ENCODE data around the gene MED7. TPM values are rescaled to one million over a fixed set of nuclear protein-coding genes. Genes with fewer than 3 reads are reported as not detected.

MED7 gene
- total and polyA plus RNA-seq, 2 of the 4 experiments (the other 2 are of a cell fraction), result 8.6 to 9.0 TPM

DNA sequence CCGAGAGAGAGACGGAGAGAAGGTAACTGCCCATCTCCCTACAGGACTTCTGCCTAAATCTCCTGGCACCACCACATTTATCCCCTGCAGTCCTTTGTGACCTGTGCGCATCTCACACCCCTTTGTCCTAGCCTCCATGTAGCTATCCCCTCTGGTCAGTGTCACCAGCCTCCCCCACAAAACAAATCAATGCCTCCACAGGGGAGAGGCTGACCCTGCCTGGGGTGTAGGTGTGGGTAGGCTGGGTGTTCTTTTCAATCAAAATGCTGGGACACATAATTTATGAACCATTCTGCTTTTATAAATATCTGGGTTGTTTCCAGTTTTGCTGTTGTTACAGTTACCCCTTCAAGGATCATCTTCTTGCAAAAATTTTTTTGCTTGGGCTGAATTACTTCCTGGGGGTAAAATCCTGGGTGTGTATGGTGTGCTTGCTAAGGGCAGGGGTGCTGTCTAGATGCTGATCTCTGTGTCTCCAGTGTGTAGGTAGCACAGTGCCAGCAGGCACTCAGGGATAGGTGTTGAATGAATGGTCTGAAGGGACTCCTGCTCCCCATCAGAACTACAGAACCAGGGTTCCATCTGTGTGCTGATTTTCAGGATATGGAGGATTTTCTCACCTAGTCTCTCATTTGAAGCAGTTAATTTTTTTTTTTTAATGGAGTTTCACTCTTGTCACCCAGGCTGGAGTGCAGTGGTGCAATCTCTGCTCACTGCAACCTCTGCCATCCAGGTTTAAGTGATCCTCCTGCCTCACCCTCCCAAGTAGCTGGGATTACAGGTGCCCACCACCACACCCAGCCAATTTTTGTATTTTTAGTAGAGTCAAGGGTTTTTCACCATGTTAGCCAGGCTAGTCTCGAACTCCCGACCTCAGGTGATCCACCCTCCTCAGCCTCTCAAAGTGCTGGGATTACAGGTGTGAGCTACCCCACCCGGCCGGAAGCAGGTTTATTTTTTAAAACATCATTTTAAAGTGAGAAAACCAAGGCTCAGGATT is 23.8 kb upstream of the MED7 start, which contains the start of gene GARIN3 (continued):
- TF ChIP-seq FOS (IDR thresholded peaks at IDR 0.05; ENCODE audit: low read depth, low read length), result no peak

DNA sequence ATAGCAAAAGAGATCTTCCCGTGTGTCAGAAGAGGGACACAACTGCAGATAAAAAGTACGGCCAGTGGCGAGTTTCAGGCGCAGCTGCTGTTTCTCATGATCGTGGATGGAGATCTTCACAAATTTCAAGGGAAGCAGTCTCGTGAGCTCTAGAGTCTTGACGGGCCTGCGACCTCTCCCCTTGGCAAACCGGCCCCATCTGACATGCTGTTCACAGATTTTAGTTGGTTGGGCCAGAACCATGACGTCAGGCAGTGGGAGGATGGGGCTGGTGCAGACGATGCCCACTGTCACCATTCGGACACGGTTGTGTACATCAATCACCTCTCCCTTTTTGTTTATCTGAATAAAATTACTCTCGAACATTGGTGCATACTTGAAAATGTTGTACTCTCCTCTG is 23.0 kb upstream of the MED7 start:
- Histone ChIP-seq H4K91ac (ENCODE audit: insufficient read depth, low read depth, low read length) (no peak overlapping the region), H4K20me1 (ENCODE audit: insufficient read depth, low read length) (no peaks in the 10 kb centered on the region), H3K4me2 (ENCODE audit: low read depth, low read length) (no peak overlapping the region), H2BK5ac (ENCODE audit: low read depth, low read length, poor library complexity, severe bottlenecking) (no peak overlapping the region), H3K4ac (ENCODE audit: low read depth, low read length) (no peak overlapping the region), H3K4me3 (ENCODE audit: insufficient read depth, low read depth, low read length) (no peak overlapping the region), H2AFZ (replicated peaks; ENCODE audit: low read length, poor library complexity) (no peak overlapping the region), H3K23ac (ENCODE audit: low read depth, low read length) (no peak overlapping the region), H3K9me3 (ENCODE audit: control insufficient read depth, insufficient read depth, low read length) (no peaks in the 10 kb centered on the region), H3K4me1 (ENCODE audit: control insufficient read depth, insufficient read depth, low read length) (no peaks in the 10 kb centered on the region), H3K9ac (ENCODE audit: low read depth, low read length) (no peak overlapping the region), H3K27me3 (ENCODE audit: control insufficient read depth, insufficient read depth, low read length) (peaks cover 4% of the 10 kb centered on the region), H4K5ac (ENCODE audit: low read depth, low read length) (no peak overlapping the region), H2AK9ac (replicated peaks; ENCODE audit: low read depth, low read length, poor library complexity) (no peak overlapping the region), H2BK20ac (ENCODE audit: low read depth, low read length) (no peak overlapping the region), H3K36me3 (ENCODE audit: control insufficient read depth, insufficient read depth, low read length) (no peaks in the 10 kb centered on the region), H4K8ac (ENCODE audit: low read depth in 2 of 2, low read length in 2 of 2) (no peak overlapping the region), H2BK120ac (ENCODE audit: low read depth, low read length) (no peak overlapping the region), H3K56ac (ENCODE audit: extremely low read depth, insufficient read depth, low read length) (no peak overlapping the region), H3K27ac (ENCODE audit: insufficient read depth, low read length) (no peak overlapping the region), H3K18ac (ENCODE audit: low read depth, low read length) (no peak overlapping the region), H2AK5ac (ENCODE audit: low read depth, low read length) (no peak overlapping the region), H3K79me1 (ENCODE audit: low read depth in 1 of 2, low read length in 2 of 2) (no peaks in the 10 kb centered on the region), H3K14ac (replicated peaks; ENCODE audit: low read depth, low read length) (no peak overlapping the region), H3K9me1 (ENCODE audit: insufficient read depth, low read length) (no peaks in the 10 kb centered on the region), H2BK15ac (ENCODE audit: low read depth, low read length) (no peak overlapping the region)
- 71% methylated on average over 1 of the region's 14 CpGs; no CpG with 5 or more reads in 1 of the 2 experiments for WGBS, 2 experiments (ENCODE audit: extremely low coverage in 2 of 2, insufficient read length in 1 of 2)
- no TSS peak for BruUV-seq (replicated peaks)
- in situ Hi-C loops (cut with MboI; ENCODE audit: low sequenced_read_pairs), result no loop called here
- dilution Hi-C loops (cut with HindIII; ENCODE audit: low sequenced_read_pairs, unreplicated experiment), result no loop called here
- TF ChIP-seq CTCF (conservative IDR thresholded peaks at IDR 0.05; ENCODE audit: low read depth, low read length) (no peak), RAD21 (IDR thresholded peaks at IDR 0.05; ENCODE audit: low read length) (no peak), MAFK (IDR thresholded peaks at IDR 0.05; ENCODE audit: low read depth, low read length) (no peak), MXI1 (IDR thresholded peaks at IDR 0.05; ENCODE audit: borderline replicate concordance, low read depth, low read length) (no peak), CEBPB (IDR thresholded peaks at IDR 0.05; ENCODE audit: low read depth, low read length) (no peak), CHD1 (IDR thresholded peaks at IDR 0.05; ENCODE audit: low read depth, low read length) (no peak), RCOR1 (IDR thresholded peaks at IDR 0.05; ENCODE audit: insufficient replicate concordance, low read length) (no peak), FOS (IDR thresholded peaks at IDR 0.05; ENCODE audit: low read depth, low read length) (no peak), POLR2A (IDR thresholded peaks at IDR 0.05; ENCODE audit: low read depth, low read length) (no peak), ELK1 (IDR thresholded peaks at IDR 0.05; ENCODE audit: borderline replicate concordance, low read depth, low read length) (no peak), SMC3 (IDR thresholded peaks at IDR 0.05; ENCODE audit: low read depth, low read length) (no peak), RFX5 (IDR thresholded peaks at IDR 0.05; ENCODE audit: low read depth, low read length) (no peak)
- DNase-seq (no peak), ATAC-seq (ENCODE audit: low read depth) (no peak)
- CTCF ChIA-PET, result no interaction called here
- intact Hi-C loops (cut with micrococcal nuclease), result no loop called here
- POLR2A ChIA-PET (ENCODE audit: unreplicated experiment), result no interaction called here

Data from IMR-90 (cell line).